ENCODE data around the gene ZAP70. TPM values are rescaled to one million over a fixed set of nuclear protein-coding genes. Genes with fewer than 3 reads are reported as not detected.
"Not testable (repeated sequence)": the region's sequence is repeated elsewhere in the genome, so short reads cannot be mapped to it uniquely, and the experiment has no call there.

ZAP70 gene
- total and polyA plus RNA-seq, 2 donors (not counting 3 experiments of a cell fraction or from before 2014, with no cell fraction given): 0.14 TPM; not detected in 1

GRCh38 chr2:97687235-97687634, 26.1 kb upstream of the ZAP70 start:
- H3K79me2 ChIP-seq (ENCODE audit: control insufficient read depth, insufficient read depth, low read length); H3K36me3 ChIP-seq (ENCODE audit: control insufficient read depth in 2 of 2, extremely low read depth in 1 of 2, insufficient read depth in 2 of 2, low read length in 2 of 2); H3K4me3 ChIP-seq (replicated peaks in 1 of 3; ENCODE audit: insufficient read depth in 1 of 3, low read depth in 1 of 3, low read length in 3 of 3); dilution Hi-C loops (cut with MboI; ENCODE audit: extremely low pct_ligation_motif_present, low sequenced_read_pairs); H4K20me1 ChIP-seq (replicated peaks; ENCODE audit: control insufficient read depth, extremely low read depth, insufficient read depth, low read length); H3K4me2 ChIP-seq (ENCODE audit: insufficient read depth, low read length); H3K9me1 ChIP-seq (replicated peaks; ENCODE audit: control insufficient read depth, extremely low read depth, insufficient read depth, low read length); BruUV-seq (replicated peaks); POLR2A ChIA-PET; H3K4me1 ChIP-seq (ENCODE audit: control insufficient read depth, extremely low read depth, insufficient read depth, low read length); FAIRE-seq; H2AFZ ChIP-seq (ENCODE audit: low read depth, low read length); DNase-seq (ENCODE audit: low read depth, low spot score); H3K9me3 ChIP-seq (replicated peaks; ENCODE audit: control insufficient read depth, insufficient read depth, low read length); H3K27me3 ChIP-seq (ENCODE audit: control insufficient read depth in 2 of 2, insufficient read depth in 2 of 2, low read length in 2 of 2); H3K9ac ChIP-seq (replicated peaks; ENCODE audit: extremely low read depth, insufficient read depth, low read length); CTCF ChIA-PET; intact Hi-C loops (cut with micrococcal nuclease); H3K27ac ChIP-seq (ENCODE audit: insufficient read depth, low read depth, low read length): not testable (repeated sequence)

GRCh38 chr2:97688062-97688827, 25.1 kb upstream of the ZAP70 start:
- H3K4me3 ChIP-seq (replicated peaks in 1 of 3; ENCODE audit: insufficient read depth in 1 of 3, low read depth in 1 of 3, low read length in 3 of 3): no peak overlapping the region
- intact Hi-C loops (cut with micrococcal nuclease): no loop called here
- dilution Hi-C loops (cut with MboI; ENCODE audit: extremely low pct_ligation_motif_present, low sequenced_read_pairs): no loop called here
- CTCF ChIA-PET: interaction anchor here (1.0 to 1.2 kb wide), 3 partner anchors 9 to 24 kb away, joined by 4 read pairs; partner anchors contain the start of gene ACTR1B
- no peak for TF ChIP-seq MYC (IDR thresholded peaks at IDR 0.05; ENCODE audit: low read depth, low read length)
- POLR2A ChIA-PET: no interaction called here
- H3K4me2 ChIP-seq (ENCODE audit: insufficient read depth, low read length): no peak overlapping the region
- H3K36me3 ChIP-seq (ENCODE audit: control insufficient read depth in 2 of 2, extremely low read depth in 1 of 2, insufficient read depth in 2 of 2, low read length in 2 of 2): no peaks in the 10 kb centered on the region
- H3K27ac ChIP-seq (ENCODE audit: insufficient read depth, low read depth, low read length): no peak overlapping the region
- H4K20me1 ChIP-seq (replicated peaks; ENCODE audit: control insufficient read depth, extremely low read depth, insufficient read depth, low read length): no peaks in the 10 kb centered on the region
- H2AFZ ChIP-seq (ENCODE audit: low read depth, low read length): no peak overlapping the region
- no peak overlapping the region for H3K9ac ChIP-seq (replicated peaks; ENCODE audit: extremely low read depth, insufficient read depth, low read length)
- H3K9me1 ChIP-seq (replicated peaks; ENCODE audit: control insufficient read depth, extremely low read depth, insufficient read depth, low read length): no peaks in the 10 kb centered on the region
- no peak for FAIRE-seq
- no peaks in the 10 kb centered on the region for H3K9me3 ChIP-seq (replicated peaks; ENCODE audit: control insufficient read depth, insufficient read depth, low read length)
- DNase-seq (ENCODE audit: low read depth, low spot score): no peak
- H3K79me2 ChIP-seq (ENCODE audit: control insufficient read depth, insufficient read depth, low read length): no peaks in the 10 kb centered on the region
- no TSS peak for BruUV-seq (replicated peaks)
- H3K4me1 ChIP-seq (ENCODE audit: control insufficient read depth, extremely low read depth, insufficient read depth, low read length): no peaks in the 10 kb centered on the region
- H3K27me3 ChIP-seq (ENCODE audit: control insufficient read depth in 2 of 2, insufficient read depth in 2 of 2, low read length in 2 of 2): peaks cover 0 to 1% of the 10 kb centered on the region in 2 experiments
